ENCODE measurements around the gene OGG1.

The OGG1 gene

GRCh38 chr3:9781551-9781950, 31.8 kb downstream of the OGG1 start:
- TF ChIP-seq CSRNP3 (CRISPR knock-in tag; IDR thresholded peaks at IDR 0.05) (no peak), ZFP30 (CRISPR knock-in tag; IDR thresholded peaks at IDR 0.05) (no peak), OSR1 (CRISPR knock-in tag; IDR thresholded peaks at IDR 0.05) (no peak), ZFP3 (CRISPR knock-in tag; IDR thresholded peaks at IDR 0.05) (no peak), BACH2 (CRISPR knock-in tag; IDR thresholded peaks at IDR 0.05; ENCODE audit: borderline replicate concordance) (no peak), ZNF8 (CRISPR knock-in tag; IDR thresholded peaks at IDR 0.05) (no peak)
- TF ChIP-seq, protein P1, sequence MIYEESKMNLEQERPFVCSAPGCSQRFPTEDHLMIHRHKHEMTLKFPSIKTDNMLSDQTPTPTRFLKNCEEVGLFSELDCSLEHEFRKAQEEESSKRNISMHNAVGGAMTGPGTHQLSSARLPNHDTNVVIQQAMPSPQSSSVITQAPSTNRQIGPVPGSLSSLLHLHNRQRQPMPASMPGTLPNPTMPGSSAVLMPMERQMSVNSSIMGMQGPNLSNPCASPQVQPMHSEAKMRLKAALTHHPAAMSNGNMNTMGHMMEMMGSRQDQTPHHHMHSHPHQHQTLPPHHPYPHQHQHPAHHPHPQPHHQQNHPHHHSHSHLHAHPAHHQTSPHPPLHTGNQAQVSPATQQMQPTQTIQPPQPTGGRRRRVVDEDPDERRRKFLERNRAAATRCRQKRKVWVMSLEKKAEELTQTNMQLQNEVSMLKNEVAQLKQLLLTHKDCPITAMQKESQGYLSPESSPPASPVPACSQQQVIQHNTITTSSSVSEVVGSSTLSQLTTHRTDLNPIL (CRISPR knock-in tag; IDR thresholded peaks at IDR 0.05; ENCODE audit: low read depth): no peak
- TF ChIP-seq, protein P2, sequence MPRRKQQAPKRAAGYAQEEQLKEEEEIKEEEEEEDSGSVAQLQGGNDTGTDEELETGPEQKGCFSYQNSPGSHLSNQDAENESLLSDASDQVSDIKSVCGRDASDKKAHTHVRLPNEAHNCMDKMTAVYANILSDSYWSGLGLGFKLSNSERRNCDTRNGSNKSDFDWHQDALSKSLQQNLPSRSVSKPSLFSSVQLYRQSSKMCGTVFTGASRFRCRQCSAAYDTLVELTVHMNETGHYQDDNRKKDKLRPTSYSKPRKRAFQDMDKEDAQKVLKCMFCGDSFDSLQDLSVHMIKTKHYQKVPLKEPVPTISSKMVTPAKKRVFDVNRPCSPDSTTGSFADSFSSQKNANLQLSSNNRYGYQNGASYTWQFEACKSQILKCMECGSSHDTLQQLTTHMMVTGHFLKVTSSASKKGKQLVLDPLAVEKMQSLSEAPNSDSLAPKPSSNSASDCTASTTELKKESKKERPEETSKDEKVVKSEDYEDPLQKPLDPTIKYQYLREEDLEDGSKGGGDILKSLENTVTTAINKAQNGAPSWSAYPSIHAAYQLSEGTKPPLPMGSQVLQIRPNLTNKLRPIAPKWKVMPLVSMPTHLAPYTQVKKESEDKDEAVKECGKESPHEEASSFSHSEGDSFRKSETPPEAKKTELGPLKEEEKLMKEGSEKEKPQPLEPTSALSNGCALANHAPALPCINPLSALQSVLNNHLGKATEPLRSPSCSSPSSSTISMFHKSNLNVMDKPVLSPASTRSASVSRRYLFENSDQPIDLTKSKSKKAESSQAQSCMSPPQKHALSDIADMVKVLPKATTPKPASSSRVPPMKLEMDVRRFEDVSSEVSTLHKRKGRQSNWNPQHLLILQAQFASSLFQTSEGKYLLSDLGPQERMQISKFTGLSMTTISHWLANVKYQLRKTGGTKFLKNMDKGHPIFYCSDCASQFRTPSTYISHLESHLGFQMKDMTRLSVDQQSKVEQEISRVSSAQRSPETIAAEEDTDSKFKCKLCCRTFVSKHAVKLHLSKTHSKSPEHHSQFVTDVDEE (CRISPR knock-in tag; IDR thresholded peaks at IDR 0.05): no peak
- no peak for ATAC-seq

GRCh38 chr3:9781978-9782603, 32.3 kb downstream of the OGG1 start:
- ATAC-seq: no peak

More at GRCh38 chr3:9781978-9782603, 32.3 kb downstream of the OGG1 start:
- TF ChIP-seq RARB (CRISPR knock-in tag; IDR thresholded peaks at IDR 0.05) (no peak), ZFP30 (CRISPR knock-in tag; IDR thresholded peaks at IDR 0.05) (no peak), ZNF565 (CRISPR knock-in tag; conservative IDR thresholded peaks at IDR 0.05; ENCODE audit: low read depth) (no peak), CSRNP3 (CRISPR knock-in tag; IDR thresholded peaks at IDR 0.05) (no peak), OSR1 (CRISPR knock-in tag; IDR thresholded peaks at IDR 0.05) (no peak), CSDC2 (CRISPR knock-in tag; IDR thresholded peaks at IDR 0.05) (no peak), ESRRG (CRISPR knock-in tag; IDR thresholded peaks at IDR 0.05) (no peak), SNAI2 (CRISPR knock-in tag; IDR thresholded peaks at IDR 0.05) (no peak), ARNTL (CRISPR knock-in tag; IDR thresholded peaks at IDR 0.05; ENCODE audit: borderline replicate concordance, low read depth) (no peak), TCF4 (CRISPR knock-in tag; IDR thresholded peaks at IDR 0.05; ENCODE audit: borderline replicate concordance) (no peak), GLIS3 (CRISPR knock-in tag; IDR thresholded peaks at IDR 0.05) (no peak), ISL1 (CRISPR knock-in tag; IDR thresholded peaks at IDR 0.05) (no peak), ZNF8 (CRISPR knock-in tag; IDR thresholded peaks at IDR 0.05) (no peak), BACH2 (CRISPR knock-in tag; IDR thresholded peaks at IDR 0.05; ENCODE audit: borderline replicate concordance) (no peak), PPARA (CRISPR knock-in tag; IDR thresholded peaks at IDR 0.05; ENCODE audit: borderline replicate concordance) (no peak)
- TF ChIP-seq, protein P3, sequence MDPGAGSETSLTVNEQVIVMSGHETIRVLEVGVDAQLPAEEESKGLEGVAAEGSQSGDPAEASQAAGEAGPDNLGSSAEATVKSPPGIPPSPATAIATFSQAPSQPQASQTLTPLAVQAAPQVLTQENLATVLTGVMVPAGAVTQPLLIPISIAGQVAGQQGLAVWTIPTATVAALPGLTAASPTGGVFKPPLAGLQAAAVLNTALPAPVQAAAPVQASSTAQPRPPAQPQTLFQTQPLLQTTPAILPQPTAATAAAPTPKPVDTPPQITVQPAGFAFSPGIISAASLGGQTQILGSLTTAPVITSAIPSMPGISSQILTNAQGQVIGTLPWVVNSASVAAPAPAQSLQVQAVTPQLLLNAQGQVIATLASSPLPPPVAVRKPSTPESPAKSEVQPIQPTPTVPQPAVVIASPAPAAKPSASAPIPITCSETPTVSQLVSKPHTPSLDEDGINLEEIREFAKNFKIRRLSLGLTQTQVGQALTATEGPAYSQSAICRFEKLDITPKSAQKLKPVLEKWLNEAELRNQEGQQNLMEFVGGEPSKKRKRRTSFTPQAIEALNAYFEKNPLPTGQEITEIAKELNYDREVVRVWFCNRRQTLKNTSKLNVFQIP (CRISPR knock-in tag; IDR thresholded peaks at IDR 0.05; ENCODE audit: borderline replicate concordance, low read depth): no peak
- TF ChIP-seq, protein P4, sequence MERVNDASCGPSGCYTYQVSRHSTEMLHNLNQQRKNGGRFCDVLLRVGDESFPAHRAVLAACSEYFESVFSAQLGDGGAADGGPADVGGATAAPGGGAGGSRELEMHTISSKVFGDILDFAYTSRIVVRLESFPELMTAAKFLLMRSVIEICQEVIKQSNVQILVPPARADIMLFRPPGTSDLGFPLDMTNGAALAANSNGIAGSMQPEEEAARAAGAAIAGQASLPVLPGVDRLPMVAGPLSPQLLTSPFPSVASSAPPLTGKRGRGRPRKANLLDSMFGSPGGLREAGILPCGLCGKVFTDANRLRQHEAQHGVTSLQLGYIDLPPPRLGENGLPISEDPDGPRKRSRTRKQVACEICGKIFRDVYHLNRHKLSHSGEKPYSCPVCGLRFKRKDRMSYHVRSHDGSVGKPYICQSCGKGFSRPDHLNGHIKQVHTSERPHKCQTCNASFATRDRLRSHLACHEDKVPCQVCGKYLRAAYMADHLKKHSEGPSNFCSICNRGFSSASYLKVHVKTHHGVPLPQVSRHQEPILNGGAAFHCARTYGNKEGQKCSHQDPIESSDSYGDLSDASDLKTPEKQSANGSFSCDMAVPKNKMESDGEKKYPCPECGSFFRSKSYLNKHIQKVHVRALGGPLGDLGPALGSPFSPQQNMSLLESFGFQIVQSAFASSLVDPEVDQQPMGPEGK (CRISPR knock-in tag; IDR thresholded peaks at IDR 0.05; ENCODE audit: borderline replicate concordance): no peak
- TF ChIP-seq, protein P2 (CRISPR knock-in tag; IDR thresholded peaks at IDR 0.05): no peak
